NOMO-1 (cell line): Measurements from ENCODE around the gene KRT81.
"Not testable (repeated sequence)": the region's sequence is repeated elsewhere in the genome, so short reads cannot be mapped to it uniquely, and the experiment has no call there.

ENCODE experiments used
- DNase-seq, 2 experiments: peaks; one replicate each; lab custom pipeline; 2025; ENCODE audit not compliant: unreplicated experiment in 2 of 2; lab: John Stamatoyannopoulos, UW

KRT81 gene

GRCh38 chr12:52318241-52318990, 27.1 kb upstream of the KRT81 start:
- no peak for DNase-seq

DNA sequence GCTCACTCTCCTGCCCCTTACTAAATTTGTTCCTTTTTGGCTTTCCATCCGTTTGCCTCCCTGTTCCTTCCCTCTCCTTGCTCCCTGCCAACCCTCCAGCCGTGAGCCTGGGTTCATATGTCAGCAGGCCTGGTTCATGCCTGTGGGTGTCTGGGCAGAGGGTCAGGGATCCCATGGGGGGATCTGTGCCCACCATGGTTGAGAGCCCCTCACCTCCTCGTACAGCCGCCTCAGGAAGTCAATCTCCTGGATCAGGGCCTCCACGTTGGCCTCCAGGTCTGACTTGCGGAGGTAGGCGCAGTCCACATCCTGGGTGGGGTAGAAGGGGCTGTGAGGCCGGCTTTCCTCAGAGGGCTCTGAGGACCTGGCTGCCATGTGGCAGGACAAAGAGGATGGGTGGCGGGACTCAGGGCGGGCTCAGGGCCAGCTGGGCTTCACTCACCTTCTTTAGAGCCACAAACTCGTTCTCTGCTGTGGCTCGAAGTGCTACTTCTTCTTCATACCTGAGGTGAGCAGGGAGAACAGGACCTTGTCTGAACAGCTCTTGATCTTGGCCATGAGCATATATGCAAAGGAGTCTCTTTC, 26.2 kb upstream of the KRT81 start:
- no peak for DNase-seq

GRCh38 chr12:52316701-52317100, 25.4 kb upstream of the KRT81 start:
- no peak for DNase-seq

DNA sequence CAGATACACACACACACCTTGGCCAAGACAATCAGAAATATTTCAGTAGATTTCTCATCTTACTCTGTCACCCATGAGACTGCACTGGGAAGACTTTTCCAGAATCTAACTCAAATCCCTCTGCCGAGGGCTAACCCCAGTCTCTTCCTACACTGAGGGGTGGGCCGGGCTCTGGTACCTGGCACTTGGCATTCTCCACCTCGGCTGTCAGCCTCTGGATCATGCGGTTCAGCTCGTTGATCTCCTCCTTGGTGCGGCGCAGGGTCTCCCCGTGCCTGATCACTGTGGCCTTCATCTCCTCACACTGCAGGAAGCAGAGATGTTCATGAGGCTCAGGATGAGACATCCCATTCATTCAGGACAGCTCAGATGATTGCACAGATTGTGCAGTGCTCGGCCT, 25.0 kb upstream of the KRT81 start:
- DNase-seq, result no peak

DNA sequence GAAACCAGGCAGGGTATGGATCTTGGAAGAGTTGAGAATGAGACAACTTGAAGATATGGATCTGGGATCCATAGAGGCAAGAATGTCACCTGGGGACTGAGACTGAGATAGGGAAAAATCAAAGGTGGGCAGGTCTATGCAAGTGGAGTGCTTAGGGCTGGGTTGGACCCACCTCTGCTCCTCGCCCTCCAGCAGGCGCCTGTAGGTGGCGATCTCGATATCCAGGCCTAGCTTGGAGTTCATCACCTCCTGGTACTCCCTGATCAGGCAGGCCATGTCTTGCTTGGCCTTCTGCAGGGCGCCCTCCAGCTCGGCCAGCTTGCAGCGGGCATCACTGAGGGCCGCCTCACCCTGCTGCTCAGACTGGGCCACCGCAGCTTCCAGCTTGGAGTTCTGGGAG, 24.4 kb upstream of the KRT81 start:
- not testable (repeated sequence) for DNase-seq

DNA sequence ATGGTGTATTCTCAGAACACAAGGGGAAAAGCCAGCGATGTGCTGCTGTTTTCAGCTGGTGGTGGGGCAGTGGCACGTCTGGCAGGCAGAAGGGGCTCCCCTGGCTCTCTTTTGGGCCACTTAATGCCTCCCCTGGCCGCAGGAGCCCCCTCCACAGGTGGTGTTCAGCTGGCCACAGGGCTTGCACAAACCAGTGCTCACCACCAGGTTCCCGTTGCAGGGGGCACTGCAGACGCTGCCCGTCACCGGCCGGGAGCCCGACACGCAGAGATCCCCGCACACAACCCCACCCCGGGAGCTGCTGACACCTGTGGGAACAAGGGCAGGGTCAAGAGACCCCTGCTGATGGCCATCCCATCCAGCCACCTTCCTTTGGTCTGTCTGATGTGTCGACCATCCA, 23.2 kb upstream of the KRT81 start:
- DNase-seq, result no peak

DNA sequence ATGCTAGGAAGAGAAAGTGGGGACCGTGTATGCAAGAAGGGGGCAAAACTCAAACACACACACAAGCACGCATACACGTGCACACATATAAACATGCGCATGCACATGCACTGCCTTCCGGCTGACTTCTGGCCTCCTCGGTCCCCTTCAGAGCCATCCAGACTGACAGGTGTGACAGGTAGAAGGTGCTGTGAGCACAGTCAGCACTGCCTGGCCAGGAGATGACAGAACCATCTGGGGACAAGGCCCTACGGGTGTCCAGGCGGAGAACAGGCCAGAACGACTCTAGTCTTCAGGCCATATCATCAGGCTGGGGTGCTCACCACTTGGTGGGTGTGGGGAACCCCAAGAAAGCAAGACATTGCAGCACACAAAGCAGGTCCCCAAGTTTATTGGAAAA, 22.6 kb upstream of the KRT81 start:
- no peak for DNase-seq

- DNase-seq, result no peak
Measured at GRCh38 chr12:52313461-52313860, 22.1 kb upstream of the KRT81 start.

DNA sequence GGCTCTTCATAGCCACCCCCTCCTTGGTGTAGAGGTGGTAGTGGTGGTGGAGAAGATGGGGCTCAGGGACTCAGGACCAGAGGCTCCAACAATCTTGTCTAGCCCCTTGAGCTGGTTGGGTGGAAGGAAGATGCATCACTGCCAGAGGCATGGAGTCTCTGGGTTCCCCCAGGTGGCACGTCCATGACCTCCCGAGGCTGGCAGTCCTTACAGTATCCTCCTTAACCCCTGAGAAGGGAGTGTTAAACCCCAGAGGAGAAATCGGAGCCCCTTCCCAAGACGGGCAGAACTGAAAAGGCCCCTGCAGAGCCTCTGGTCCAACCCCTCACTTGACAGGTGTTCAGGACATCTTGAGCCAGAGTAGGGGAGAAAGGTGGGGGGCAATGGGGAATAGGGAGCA, 20.8 kb upstream of the KRT81 start:
- no peak for DNase-seq

- DNase-seq, result no peak
Measured at GRCh38 chr12:52311285-52311648, 19.9 kb upstream of the KRT81 start.

DNA sequence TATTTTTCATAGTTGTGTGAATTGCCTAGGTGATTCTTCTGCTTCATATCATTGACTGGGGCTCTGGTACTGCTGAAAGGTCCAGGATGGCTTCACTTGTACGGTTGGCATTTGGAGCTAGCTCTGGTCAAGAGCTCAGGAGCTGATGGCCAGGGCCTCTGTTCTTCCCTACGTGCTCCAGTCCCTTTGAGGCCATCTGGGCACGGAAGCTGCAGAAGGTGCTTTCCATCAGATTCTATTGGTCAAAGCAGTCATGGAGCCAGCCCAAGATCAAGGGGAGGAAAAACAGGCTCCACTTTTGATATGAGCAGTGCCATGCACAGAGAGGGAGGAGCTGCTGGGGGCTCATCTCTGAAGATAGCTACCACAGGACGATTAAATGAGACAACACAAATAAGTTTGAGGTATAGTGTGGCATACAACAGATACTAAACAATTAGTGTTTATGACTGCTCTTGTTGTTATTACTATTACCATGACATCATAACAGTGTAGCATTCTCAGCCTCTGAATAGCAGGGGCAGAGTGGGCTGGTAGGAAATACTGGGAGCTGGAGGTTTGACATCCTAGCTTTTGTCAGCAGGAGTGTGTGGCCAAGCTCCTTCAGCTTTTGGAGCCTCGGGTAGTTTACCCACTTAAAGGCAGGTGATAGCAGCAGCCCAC, 19.4 kb upstream of the KRT81 start:
- no peak for DNase-seq

- DNase-seq, result no peak
Measured at GRCh38 chr12:52308806-52309425, 17.6 kb upstream of the KRT81 start.

GRCh38 chr12:52307836-52308805, 16.8 kb upstream of the KRT81 start:
- DNase-seq, result peak; percentile 62 to 65

GRCh38 chr12:52306731-52307130, 15.4 kb upstream of the KRT81 start:
- no peak for DNase-seq

DNA sequence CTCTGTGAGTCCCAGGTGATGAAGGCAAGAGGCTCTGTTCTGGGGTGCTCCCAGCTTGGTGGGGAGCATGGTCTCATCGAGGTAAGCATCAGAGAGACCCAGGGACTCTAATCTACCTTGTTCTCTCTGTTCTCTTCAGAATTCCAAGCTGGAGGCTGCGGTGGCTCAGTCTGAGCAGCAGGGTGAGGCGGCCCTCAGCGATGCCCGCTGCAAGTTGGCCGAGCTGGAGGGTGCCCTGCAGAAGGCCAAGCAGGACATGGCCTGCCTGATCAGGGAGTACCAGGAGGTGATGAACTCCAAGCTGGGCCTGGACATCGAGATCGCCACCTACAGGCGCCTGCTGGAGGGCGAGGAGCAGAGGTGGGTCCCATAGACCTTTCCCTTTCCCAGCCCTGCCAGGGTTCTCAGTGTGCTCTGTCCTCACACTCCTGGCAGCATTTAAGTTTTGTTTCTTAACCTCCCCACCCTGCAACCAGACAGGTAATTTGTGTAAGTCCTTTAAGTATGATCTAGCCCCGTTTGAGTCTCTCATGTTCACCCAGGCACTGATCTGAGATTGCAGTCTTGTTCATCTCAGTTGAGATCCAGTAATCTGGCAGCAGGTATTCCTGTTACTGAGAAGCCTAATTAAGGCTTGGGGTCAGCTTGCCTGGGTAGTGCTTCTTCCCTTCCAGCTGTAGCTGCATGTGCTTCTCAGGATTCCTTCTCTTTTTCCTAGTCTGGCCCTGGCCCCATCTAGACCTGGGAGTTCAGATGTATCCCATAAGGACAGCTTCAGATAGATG, 14.8 kb upstream of the KRT81 start:
- no peak for DNase-seq

GRCh38 chr12:52304941-52305411, 13.6 kb upstream of the KRT81 start:
- DNase-seq, result peak; percentile 17 to 27

- DNase-seq, result not testable (repeated sequence)
Measured at GRCh38 chr12:52302242-52302914, 11.0 kb upstream of the KRT81 start.

GRCh38 chr12:52301721-52302120, 10.4 kb upstream of the KRT81 start:
- not testable (repeated sequence) for DNase-seq
